HG02759 (cell line): ENCODE measurements around the gene ODAD2.
"Not testable (repeated sequence)": the region's sequence is repeated elsewhere in the genome, so short reads cannot be mapped to it uniquely, and the experiment has no call there.

Experiments used
- ATAC-seq: cut with Tn5 transposase; IDR thresholded peaks from one replicate; pipeline ENCODE4 v1.9.1; 2021; ENCODE audit warnings: mild to moderate bottlenecking, moderate library complexity; ENCODE audit not compliant: unreplicated experiment

ODAD2 gene, protein sequence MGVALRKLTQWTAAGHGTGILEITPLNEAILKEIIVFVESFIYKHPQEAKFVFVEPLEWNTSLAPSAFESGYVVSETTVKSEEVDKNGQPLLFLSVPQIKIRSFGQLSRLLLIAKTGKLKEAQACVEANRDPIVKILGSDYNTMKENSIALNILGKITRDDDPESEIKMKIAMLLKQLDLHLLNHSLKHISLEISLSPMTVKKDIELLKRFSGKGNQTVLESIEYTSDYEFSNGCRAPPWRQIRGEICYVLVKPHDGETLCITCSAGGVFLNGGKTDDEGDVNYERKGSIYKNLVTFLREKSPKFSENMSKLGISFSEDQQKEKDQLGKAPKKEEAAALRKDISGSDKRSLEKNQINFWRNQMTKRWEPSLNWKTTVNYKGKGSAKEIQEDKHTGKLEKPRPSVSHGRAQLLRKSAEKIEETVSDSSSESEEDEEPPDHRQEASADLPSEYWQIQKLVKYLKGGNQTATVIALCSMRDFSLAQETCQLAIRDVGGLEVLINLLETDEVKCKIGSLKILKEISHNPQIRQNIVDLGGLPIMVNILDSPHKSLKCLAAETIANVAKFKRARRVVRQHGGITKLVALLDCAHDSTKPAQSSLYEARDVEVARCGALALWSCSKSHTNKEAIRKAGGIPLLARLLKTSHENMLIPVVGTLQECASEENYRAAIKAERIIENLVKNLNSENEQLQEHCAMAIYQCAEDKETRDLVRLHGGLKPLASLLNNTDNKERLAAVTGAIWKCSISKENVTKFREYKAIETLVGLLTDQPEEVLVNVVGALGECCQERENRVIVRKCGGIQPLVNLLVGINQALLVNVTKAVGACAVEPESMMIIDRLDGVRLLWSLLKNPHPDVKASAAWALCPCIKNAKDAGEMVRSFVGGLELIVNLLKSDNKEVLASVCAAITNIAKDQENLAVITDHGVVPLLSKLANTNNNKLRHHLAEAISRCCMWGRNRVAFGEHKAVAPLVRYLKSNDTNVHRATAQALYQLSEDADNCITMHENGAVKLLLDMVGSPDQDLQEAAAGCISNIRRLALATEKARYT

GRCh38 chr10:27998954-27999275 lies at the start of gene ODAD2:
ODAD2 (minus strand) TSS chr10:27999079; CDS start chr10:27995142, 3,937 bp downstream.
- no peak for ATAC-seq

- ATAC-seq: no peak
Measured at GRCh38 chr10:28047061-28047460, 48.2 kb upstream of the ODAD2 start.

DNA sequence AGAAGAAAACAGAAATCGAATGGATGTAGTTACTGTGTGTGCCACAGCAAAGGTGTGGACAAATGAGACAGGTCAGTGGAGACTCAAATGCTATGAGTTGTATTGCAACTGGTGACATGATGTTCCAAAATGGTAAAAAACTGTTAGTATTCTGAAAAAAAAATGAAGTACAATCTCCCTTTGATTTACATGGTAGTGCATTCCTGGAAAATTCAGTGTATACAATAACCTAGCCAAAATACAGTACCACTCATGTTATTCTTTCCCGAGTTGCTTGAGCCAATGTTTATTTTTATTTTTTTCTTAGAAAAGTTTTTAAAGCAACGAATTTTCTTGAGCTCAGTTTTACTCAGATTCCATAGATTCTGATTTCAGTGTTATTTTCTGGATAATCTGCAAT lies 47.7 kb upstream of the ODAD2 start:
- ATAC-seq: no peak

- no peak for ATAC-seq
Measured at GRCh38 chr10:28043941-28044340, 45.1 kb upstream of the ODAD2 start.

- no peak for ATAC-seq
Measured at GRCh38 chr10:28036587-28036986, 37.7 kb upstream of the ODAD2 start.

DNA sequence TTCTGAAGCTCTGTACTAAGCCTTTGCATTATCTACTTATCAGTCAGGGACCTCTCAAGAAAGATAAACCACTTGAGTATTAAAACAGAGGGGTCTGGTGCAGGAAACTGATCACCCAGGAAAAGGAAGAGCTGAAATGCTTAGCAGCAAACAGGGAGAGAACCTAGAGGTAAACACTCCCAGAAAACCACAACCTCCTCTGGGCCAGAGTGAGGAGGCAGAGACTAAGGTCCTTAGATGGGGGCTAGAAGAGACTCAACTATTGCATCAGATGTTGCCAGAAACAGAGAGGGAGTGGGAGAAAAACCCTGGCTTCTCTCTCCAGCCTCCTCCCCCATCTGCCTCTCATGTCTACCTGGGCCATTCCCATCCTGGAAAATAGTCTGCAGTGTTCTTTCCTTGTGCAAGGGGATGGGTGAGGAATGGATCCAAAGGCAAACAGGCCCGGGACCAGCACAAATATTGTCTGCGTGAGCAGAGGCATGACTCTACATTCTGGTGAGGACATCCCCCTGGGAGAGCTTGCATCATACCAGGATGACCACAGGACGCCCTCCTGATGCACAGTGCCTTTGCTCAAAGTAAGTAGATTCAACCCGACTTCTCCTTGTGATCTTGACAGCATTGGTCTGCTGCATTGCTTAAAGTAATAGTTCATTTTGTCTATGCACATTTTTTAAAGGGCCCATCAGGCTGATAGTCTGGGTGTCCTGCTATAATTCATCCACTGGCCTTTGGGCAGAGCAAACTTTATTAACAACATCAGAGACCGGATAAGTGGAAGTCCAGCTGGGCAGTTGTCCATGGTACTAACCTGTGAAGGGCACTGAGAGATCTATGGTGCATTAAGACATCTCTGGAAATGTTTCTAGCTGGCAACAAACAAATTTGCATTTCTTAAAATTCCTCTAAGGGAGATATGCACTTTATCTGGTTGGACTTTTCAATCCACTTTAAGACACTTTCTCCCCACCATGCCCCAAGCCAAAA lies 22.4 kb upstream of the ODAD2 start:
- ATAC-seq: no peak

- ATAC-seq: no peak
Measured at GRCh38 chr10:28020080-28020860, 21.4 kb upstream of the ODAD2 start.

GRCh38 chr10:28014651-28015050 lies 15.8 kb upstream of the ODAD2 start:
- no peak for ATAC-seq

- ATAC-seq: no peak
Measured at GRCh38 chr10:28012990-28013515, 14.2 kb upstream of the ODAD2 start.

DNA sequence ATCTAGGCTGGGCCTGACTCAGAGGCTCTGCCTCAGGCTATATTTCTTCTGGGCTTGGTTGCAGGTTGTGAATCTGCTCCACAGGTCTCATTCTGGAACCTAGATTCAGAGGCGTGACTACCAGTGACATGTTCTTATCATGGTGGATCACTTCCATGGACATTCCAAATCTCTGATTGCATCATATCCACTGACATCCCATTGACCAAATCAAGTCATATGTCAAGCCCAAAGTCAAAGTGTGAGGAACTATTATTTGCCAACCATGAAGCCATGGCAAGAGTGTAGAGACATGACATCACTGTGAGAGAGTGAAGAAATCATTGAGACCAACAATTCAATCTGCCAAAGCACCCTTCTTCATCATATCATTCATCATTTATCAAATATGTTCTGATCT lies 11.9 kb upstream of the ODAD2 start:
- ATAC-seq: no peak

DNA sequence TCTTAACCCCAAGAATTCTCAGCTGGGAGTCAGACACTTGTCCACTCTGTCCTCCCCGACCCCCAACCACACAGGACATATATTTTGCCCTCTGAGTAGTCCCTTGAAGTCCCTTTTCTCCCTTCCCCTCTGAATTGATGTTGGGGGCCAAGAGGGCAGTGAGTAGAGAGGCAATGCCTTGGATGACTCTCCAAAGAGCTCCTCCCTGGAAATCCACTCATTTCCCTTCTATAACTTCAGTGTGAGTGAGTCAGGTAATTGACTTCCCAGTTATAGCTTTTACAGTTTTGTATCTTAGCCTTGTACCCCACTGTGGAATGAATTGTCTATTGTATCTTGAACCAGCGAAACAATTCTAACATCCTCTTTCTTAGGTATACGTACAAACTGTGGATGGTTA lies 9.2 kb upstream of the ODAD2 start:
- ATAC-seq: no peak

- no peak for ATAC-seq
Measured at GRCh38 chr10:28001353-28001752, 2.5 kb upstream of the ODAD2 start.

DNA sequence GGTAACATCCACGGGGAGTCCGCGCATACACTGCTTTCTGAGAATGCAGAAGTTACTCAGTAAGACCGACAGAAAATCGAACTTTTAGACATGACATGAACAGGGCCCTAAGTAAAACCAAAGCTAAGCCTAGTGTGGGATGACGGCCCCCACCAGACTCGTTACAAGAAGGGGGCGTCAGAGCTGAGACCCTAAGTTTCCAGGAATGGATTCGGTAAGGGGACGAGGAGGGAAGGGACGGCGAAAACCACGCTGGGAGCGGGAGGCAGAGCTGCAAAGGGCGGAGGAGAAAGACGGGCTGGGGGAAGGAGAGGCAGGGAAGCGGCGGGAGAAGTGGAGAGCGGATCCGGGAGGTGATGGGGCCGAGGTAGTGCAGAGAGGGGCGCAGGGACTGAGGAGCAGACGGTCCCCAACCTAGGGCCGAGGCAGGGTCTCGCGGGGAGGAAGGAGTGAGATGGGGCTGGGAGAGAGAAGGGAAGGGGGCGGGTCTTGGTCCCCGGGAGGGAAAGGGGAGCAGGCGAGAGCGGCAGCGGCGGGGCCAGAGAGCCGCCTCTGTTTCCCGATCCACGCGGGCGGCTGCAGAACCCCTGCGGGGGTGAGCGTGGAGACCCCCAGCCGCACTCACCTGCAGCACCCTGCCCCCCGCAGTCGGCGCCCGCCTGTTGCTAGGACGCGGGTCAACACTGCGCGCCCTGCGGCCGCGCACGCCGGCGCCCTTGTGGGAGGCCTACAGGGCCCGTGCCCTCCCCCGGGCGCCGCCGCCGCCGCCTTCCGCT lies 513 bp downstream of the ODAD2 start:
- ATAC-seq: no peak

DNA sequence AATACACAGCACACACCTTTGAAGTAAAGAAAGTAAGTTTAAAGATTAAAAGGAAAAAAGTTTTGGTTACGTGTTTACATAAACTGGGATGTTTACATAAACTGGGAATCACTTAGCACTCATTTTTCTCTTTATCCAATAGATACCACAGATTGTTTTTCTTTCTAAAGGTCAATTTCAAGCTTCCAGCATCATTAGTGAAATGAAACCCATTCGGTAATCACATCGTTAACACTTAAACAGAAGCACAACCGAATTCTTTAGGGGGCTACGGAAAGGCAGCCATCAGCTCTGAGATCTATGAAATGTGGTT lies 1.1 kb downstream of the ODAD2 start:
- ATAC-seq: no peak

DNA sequence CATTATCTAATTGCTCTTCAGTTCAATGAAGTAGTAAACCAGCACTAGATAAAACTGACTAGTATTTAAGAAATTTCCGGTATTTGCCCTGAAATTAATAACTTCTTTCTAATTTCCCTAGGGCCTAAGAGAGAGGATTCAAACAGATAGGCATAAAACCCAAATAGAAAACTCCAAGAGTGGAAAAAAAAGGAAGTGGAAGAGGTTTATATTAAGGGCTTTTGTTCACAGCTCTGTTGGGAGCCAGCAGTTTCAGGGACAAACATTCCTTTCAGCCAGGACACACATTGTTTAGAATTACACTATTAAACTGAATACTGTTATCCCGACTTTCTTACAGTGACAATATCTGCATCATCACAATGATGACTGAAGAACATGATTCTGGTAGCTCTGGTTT lies 3.6 kb downstream of the ODAD2 start:
- no peak for ATAC-seq

DNA sequence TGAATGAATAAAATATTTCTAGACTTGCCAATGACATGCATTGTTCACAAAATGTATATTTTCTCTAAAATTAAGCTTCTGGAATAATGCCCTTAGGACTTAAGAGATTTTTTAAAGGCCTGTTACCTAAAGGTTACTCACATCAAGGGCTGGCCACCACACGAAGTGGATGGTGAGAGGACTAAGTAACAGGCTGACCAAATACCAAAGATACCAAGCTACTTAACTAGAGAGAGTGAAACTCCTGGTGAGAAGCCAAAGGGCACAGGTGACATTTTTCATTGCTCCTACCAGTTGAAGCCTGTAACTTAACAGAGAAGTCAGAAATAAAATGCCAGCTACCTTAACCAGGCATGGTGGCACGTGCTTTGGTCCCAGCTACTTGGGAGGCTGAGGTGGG lies 9.5 kb downstream of the ODAD2 start:
- not testable (repeated sequence) for ATAC-seq

DNA sequence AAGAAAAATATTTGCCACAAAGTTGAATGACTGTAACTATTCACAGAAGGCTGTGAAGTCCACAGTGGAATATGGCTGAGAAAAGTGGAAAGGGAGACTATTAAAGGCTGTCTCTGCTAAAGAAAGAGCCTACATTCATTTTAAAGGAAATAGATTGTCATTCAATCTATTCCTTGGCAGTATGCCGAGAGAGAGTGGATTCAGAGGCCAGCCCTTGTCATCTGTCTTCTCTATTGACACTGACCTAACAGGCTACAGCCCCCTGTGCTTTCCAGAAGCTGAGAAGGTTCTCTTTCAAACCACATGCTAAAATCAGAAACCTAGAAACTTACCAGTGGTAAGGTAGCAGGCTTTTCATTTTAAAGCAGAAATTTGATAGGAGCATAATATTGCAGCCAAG lies 12.1 kb downstream of the ODAD2 start:
- ATAC-seq: no peak

DNA sequence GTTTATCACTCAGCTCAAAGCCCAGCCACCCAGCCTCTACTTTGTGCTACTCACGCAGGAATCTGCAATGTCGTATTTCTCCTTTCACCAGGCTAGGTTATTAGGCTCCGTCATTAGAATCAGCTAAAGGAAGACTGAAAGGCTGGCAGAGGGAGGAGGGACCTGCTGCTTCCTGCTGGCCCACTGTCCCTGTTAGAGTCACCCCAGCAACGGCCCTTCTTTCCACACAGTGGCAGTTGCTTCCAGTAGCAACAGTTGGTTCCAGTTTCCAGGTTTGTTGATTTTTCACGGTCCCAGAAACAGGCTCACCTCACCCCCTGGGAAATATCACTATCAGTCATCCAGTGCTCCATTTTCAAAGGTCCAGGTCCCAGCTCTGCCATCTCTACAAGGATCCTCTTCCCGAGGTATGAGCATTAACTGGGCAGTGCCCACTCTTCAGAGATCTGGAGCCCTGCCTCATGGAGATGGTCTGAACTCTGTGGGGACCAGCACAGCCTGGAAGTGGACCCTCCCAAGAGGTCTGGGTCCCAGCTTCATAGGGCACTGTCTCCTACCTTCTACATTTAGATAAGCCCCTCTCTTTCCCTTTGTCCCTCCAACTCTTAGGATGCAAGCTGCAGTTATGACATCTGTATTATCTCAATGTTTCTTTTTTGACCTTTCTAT lies 15.9 kb downstream of the ODAD2 start:
- no peak for ATAC-seq

DNA sequence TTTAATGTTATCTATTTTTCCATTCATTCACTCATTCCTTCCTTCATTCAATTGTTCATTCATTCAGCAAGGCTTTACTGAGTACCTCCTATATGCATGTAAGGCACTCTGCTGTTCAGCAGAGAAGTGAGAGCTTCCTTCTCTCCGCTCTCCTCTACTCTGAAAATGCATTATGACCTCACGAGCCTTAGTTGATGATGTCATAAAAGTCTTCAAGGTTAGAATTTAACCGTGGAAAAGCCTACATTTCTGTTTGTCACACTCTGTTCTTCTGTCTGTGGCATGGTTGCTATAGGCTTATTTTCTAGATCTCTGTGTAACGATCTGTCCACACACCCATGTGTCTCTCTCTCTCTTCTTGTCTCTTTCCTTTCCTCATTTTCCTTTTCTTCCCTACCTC lies 17.1 kb downstream of the ODAD2 start:
- no peak for ATAC-seq
